Esophagus (tissue), 2 donors: Measurements from ENCODE around the gene UBAP1L. TPM values are rescaled to one million over a fixed set of nuclear protein-coding genes. Genes with fewer than 3 reads are reported as not detected.
"Not testable (repeated sequence)": the region's sequence is repeated elsewhere in the genome, so short reads cannot be mapped to it uniquely, and the experiment has no call there.

ENCODE experiments used
- H3K27ac ChIP-seq, 2 donors: one replicate each; pipeline ENCODE4 v1.5.1; 2013; ENCODE audit warnings: low read depth in 2 of 2, mild to moderate bottlenecking in 2 of 2, inconsistent platforms in 1 of 2, low read length in 1 of 2, moderate library complexity in 1 of 2
- H3K27me3 ChIP-seq, 2 donors: one replicate each; pipeline ENCODE4 v1.6.1; 2013; ENCODE audit warnings: low read length in 2 of 2, control low read depth in 1 of 2, mild to moderate bottlenecking in 1 of 2; ENCODE audit not compliant: insufficient read depth in 2 of 2, control insufficient read depth in 1 of 2
- H3K36me3 ChIP-seq, 2 donors: one replicate each; pipeline ENCODE4 v1.6.1; 2013; ENCODE audit warnings: low read length in 1 of 2; ENCODE audit not compliant: control insufficient read depth in 2 of 2, insufficient read depth in 2 of 2
- H3K4me1 ChIP-seq, 2 donors: one replicate each; pipeline ENCODE4 v1.6.1; 2013; ENCODE audit warnings: low read length in 1 of 2; ENCODE audit not compliant: control insufficient read depth in 2 of 2, insufficient read depth in 2 of 2
- H3K4me3 ChIP-seq, 2 donors: one replicate each; pipeline ENCODE4 v1.5.1; 2013; ENCODE audit warnings: low read length in 2 of 2, mild to moderate bottlenecking in 2 of 2, low read depth in 1 of 2, moderate library complexity in 1 of 2
- H3K9me3 ChIP-seq, 2 donors: one replicate each; pipeline ENCODE4 v1.6.1; 2013; ENCODE audit warnings: mild to moderate bottlenecking in 2 of 2, low read depth in 1 of 2, low read length in 1 of 2, moderate library complexity in 1 of 2; ENCODE audit not compliant: control insufficient read depth in 2 of 2, insufficient read depth in 1 of 2
- whole genome bisulfite sequencing, 2 donors: extraction: QIAGEN DNeasy Blood & Tissue Kit; methylation state at CpG; one replicate each; pipeline ENCODE4 v1.1.7; 2013; 5-methylcytosine and 5-hydroxymethylcytosine counted together
- polyA plus RNA-seq, 2 donors: library from polyadenylated mRNA; stranded (reverse); fragments of 200-250 nt; gene quantifications; one replicate each; pipeline ENCODE4 v1.2.3, GENCODE V29; 2013
- donor health status: healthy with polysubstance abuse.
- donor health status: Bipolar disorder and iron deficiency.

Gene UBAP1L
- polyA plus RNA-seq, 2 donors = 0.89 to 5.7 TPM

- peak overlapping the region; percentile 16 to 33 for H3K27ac ChIP-seq
- whole genome bisulfite sequencing, 2 donors = 69 to 70% methylated on average over 26 of the region's 26 CpGs
- no peak overlapping the region for H3K4me3 ChIP-seq
- no peaks in the 10 kb centered on the region for H3K27me3 ChIP-seq
- H3K9me3 ChIP-seq = peaks cover 0 to 3% of the 10 kb centered on the region in 2 donors
- peaks cover 3 to 12% of the 10 kb centered on the region in 2 donors for H3K4me1 ChIP-seq
- H3K36me3 ChIP-seq = peaks cover 0 to 3% of the 10 kb centered on the region in 2 donors
Observed at GRCh38 chr15:65054333-65055200, 60.4 kb downstream of the UBAP1L start.

- Histone ChIP-seq H3K27ac (no peak overlapping the region), H3K4me1 (peaks cover 3 to 15% of the 10 kb centered on the region in 2 donors), H3K9me3 (peaks cover 0 to 3% of the 10 kb centered on the region in 2 donors), H3K36me3 (no peaks in the 10 kb centered on the region), H3K27me3 (no peaks in the 10 kb centered on the region), H3K4me3 (no peak overlapping the region)
- WGBS, 2 donors = 84 to 85% methylated on average over 2 of the region's 2 CpGs
Observed at GRCh38 chr15:65052956-65053355, 62.0 kb downstream of the UBAP1L start.

- Histone ChIP-seq H3K27me3 (no peaks in the 10 kb centered on the region), H3K4me1 (peaks cover 3 to 15% of the 10 kb centered on the region in 2 donors), H3K4me3 (no peak overlapping the region), H3K27ac (no peak overlapping the region), H3K9me3 (peaks cover 0 to 3% of the 10 kb centered on the region in 2 donors), H3K36me3 (no peaks in the 10 kb centered on the region)
- WGBS, 2 donors = 86 to 87% methylated on average over 2 of the region's 2 CpGs
Observed at GRCh38 chr15:65051266-65051665, 63.7 kb downstream of the UBAP1L start.

DNA sequence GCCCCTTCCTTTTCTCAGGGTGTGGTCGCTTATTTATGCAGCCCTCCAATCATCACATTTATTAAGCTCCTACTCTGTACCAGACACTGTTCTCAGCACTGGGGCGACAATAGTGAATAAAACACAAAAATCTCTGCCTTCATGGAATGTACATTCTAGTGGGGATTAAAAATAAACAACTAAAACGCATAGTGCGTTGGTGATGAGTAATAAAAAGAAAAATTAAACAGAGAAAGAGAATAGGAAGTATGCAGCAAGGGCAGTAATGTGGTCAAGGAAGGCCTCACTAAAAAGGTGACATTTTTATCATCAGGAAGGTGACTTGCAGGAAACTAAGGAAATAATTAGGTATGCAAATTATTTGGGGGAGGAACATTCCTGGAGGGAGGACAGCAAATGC lies 64.7 kb downstream of the UBAP1L start:
- WGBS, 2 donors = 40 to 56% methylated on average over 4 of the region's 4 CpGs
- H3K27ac ChIP-seq = peak overlapping the region in 1 of 2 donors; percentile 44
- H3K4me1 ChIP-seq = peaks cover 3 to 15% of the 10 kb centered on the region in 2 donors
- H3K9me3 ChIP-seq = peaks cover 0 to 3% of the 10 kb centered on the region in 2 donors
- H3K4me3 ChIP-seq = no peak overlapping the region
- no peaks in the 10 kb centered on the region for H3K36me3 ChIP-seq
- H3K27me3 ChIP-seq = no peaks in the 10 kb centered on the region

DNA sequence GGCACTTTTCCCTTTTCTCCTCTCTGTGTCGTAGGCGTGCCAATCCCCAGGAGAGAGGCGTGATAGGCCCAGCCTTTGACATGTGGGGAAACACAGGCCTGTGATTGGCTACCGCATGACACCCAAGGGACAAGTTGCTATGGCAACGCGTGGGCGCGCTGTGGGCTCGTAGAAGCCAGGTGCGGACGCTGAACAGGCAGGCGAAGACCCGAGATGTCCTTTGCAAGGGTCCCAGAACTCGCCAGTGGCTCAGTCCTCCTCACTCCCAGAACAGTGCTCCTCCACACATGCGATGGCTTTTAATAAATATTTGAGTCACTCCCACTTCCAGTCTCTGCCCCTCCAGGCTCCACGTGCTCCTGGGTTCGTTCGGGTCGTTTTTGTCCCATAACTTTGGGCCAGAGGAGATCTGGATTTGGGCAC lies 65.6 kb downstream of the UBAP1L start:
- H3K27me3 ChIP-seq = no peaks in the 10 kb centered on the region
- peaks cover 3 to 9% of the 10 kb centered on the region in 2 donors for H3K4me1 ChIP-seq
- no peaks in the 10 kb centered on the region for H3K36me3 ChIP-seq
- H3K9me3 ChIP-seq = no peaks in the 10 kb centered on the region
- no peak overlapping the region for H3K27ac ChIP-seq
- H3K4me3 ChIP-seq = peak overlapping the region in 1 of 2 donors; percentile 37
- WGBS, 2 donors = 9% methylated on average over 19 of the region's 19 CpGs

GRCh38 chr15:65048241-65048640 lies 66.8 kb downstream of the UBAP1L start:
- no peaks in the 10 kb centered on the region for H3K9me3 ChIP-seq
- no peaks in the 10 kb centered on the region for H3K36me3 ChIP-seq
- WGBS, 2 donors = 63 to 70% methylated on average over 2 of the region's 2 CpGs
- no peaks in the 10 kb centered on the region for H3K27me3 ChIP-seq
- H3K4me1 ChIP-seq = peaks cover 3 to 8% of the 10 kb centered on the region in 2 donors
- no peak overlapping the region for H3K4me3 ChIP-seq
- no peak overlapping the region for H3K27ac ChIP-seq

DNA sequence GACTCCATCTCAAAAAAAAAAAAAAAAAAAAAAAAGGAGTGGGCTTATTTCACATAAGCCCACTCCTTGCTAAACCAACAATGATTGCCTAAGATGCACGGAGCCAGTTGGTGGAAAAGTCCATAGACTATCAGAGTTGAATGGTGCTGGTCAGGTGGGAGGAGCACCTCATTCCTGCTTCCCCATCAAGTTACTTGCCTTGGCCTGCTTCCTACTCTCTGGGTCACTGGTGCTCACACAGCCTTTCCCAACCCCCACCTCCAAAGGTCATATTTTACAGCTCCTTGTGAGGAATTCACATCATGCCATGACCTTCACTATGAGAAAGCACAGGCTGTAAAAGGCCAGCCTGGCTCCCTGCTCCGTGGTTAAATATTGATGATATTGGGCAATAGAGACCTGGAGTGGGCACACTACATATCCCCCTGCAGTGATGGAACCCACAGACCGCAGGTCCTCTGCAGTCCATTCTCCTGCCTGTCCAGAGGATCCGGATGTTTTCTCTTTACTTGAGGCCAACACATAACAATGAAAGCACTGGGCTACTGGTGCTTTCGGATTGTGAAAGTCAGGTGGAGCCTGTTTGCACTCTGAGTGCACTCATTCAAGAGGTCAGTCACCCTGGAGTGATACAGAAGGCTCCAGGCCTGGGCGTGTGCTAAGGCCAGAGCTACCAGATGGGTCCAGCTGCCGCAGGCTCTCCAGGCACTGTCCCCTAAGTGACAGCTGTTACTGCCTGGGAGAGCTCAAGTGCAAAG lies 70.1 kb downstream of the UBAP1L start, which contains the start of gene SLC51B:
TSS of gene SLC51B (plus strand) at position 664 of the 758 bp plus-strand sequence. CDS start 4,618 bp downstream, outside the sequence.
- Histone ChIP-seq H3K27me3 (no peaks in the 10 kb centered on the region), H3K9me3 (no peaks in the 10 kb centered on the region), H3K27ac (peak within 1 kb of the TSS in 1 of 2 donors; percentile 33), H3K36me3 (no peaks in the 10 kb centered on the region), H3K4me1 (peaks cover 2 to 12% of the 10 kb centered on the region in 2 donors), H3K4me3 (no peak within 1 kb of the TSS)
- WGBS, 2 donors = 67 to 78% methylated on average over 7 of the region's 7 CpGs

DNA sequence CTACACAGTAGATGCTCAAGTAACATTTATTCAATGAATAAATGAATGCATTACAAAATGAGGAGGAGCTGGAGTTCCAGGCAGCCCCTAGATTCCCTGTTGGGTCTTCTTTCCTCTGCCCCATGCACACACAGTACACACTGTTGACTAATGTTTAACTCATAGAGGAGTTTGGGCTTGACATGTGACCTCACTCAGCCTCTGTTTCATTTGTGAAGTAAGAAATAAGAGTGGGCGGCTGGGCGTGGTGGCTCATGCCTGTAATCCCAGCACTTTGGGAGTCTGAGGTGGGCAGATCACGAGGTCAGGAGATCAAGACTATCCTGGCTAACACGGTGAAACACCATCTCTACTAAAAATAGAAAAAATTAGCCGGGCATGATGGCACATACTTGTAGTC lies 70.8 kb downstream of the UBAP1L start:
- 56% methylated on average over 5 of the region's 5 CpGs for WGBS, 2 donors
- not testable (repeated sequence) for H3K27ac ChIP-seq, H3K36me3 ChIP-seq, H3K4me3 ChIP-seq, H3K4me1 ChIP-seq, H3K9me3 ChIP-seq, H3K27me3 ChIP-seq

DNA sequence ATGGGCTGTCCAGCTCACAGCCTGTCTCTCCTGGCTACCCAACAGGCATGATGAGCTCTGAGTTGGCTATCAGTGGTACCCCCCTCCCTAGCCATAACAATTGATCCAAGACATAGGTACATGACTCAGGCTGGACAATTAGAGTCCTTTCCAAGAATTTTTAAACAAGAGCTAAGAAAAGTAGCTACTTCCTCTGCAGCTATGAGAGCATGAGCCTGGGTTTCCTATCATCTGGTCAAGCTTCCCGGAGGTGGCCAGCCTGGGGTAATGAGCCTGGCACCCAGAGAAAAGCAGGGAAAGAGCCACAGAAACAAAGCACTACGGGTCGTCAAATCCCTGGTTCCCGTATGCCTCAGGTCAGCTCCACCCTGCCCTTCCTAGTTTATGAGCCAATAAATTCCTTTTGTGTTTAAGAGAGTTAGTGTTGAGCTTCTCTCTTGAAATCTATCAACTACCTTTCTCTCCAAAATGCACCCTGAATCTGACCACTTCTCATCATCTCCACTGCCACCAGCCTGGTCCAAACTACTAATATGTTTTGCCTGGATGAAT lies 72.1 kb downstream of the UBAP1L start:
- 45 to 53% methylated on average over 4 of the region's 4 CpGs for WGBS, 2 donors
- peaks cover 0 to 9% of the 10 kb centered on the region in 2 donors for H3K4me1 ChIP-seq

More for the DNA sequence above, 72.1 kb downstream of the UBAP1L start:
- Histone ChIP-seq H3K27me3 (no peaks in the 10 kb centered on the region), H3K27ac (no peak overlapping the region), H3K9me3 (no peaks in the 10 kb centered on the region), H3K36me3 (no peaks in the 10 kb centered on the region), H3K4me3 (no peak overlapping the region)
